ENCODE measurements around the gene JTB. TPM values are rescaled to one million over a fixed set of nuclear protein-coding genes. Genes with fewer than 3 reads are reported as not detected.

JTB gene
- total RNA-seq, 1 donor, result 160 TPM

DNA sequence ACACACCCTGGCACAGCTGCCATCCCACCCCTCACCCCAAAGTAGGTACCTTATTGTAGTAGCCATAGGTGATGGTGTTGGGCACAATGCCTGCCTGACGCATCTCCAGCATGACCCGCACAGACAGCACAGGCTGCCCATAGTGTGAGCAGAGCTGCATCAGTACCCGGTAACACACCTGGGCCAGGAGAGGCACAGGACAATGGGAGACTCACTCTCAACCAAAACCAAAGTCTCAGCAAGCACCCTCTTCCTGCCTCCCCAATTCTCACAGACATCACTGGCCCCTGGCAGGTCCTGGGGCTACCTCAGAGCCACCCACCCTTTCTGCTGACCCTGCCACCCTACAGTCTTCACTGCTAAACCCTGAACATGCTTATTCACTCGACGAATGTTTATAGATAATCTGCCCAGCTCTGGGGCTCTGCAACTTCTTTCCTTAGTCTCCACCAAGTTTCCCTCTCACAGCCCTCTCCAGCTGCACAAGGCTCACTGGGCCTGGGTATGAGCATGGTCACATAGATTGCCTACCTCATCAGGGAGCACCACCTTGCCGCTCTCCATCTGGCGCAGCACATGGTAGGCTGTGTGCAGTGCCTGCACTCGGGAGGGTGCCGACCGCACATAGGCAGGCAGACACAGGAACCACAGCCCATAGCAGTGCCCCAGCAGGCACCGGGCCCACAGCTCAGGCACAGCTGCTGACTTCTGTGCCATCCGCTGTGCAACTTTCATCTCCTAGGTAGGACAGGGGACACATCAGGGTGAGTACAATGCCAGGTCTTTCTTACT, 41.3 kb downstream of the JTB start:
- H3K9me3 ChIP-seq (ENCODE audit: low read depth, low read length), result no peaks in the 10 kb centered on the region
- no peaks in the 10 kb centered on the region for H3K4me1 ChIP-seq (ENCODE audit: insufficient read depth, low read length)

GRCh38 chr1:153934746-153935145, 42.7 kb downstream of the JTB start:
- H3K4me1 ChIP-seq (ENCODE audit: insufficient read depth, low read length), result no peaks in the 10 kb centered on the region
- H3K9me3 ChIP-seq (ENCODE audit: low read depth, low read length), result no peaks in the 10 kb centered on the region
- no peaks in the 10 kb centered on the region for H3K27me3 ChIP-seq (ENCODE audit: insufficient read depth, low read length)
- H3K4me3 ChIP-seq (ENCODE audit: low read length), result no peak overlapping the region

More for the DNA sequence above, 41.3 kb downstream of the JTB start:
- Histone ChIP-seq H3K4me3 (ENCODE audit: low read length) (no peak overlapping the region), H3K27me3 (ENCODE audit: insufficient read depth, low read length) (no peaks in the 10 kb centered on the region)

DNA sequence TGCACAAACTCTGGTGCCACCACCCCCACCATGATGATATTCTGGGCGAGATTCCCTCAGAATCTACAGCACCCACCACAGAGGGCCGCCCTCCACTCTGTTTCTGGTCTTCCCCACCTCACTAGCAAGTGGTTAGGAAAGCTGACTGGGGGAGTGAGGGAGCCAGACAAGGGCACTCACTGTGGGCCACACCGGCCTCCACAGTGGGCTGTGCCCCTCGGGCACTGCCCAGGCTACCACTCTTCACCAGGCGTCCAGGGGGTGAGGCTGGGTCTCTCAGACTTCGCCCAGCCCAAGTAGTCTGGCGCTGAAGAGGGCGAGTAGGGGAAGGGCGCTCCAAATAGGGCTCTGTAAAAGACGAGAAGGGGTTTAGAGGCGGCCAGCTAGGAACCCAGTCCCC, 43.5 kb downstream of the JTB start:
- Histone ChIP-seq H3K9me3 (ENCODE audit: low read depth, low read length) (no peaks in the 10 kb centered on the region), H3K4me1 (ENCODE audit: insufficient read depth, low read length) (no peaks in the 10 kb centered on the region), H3K4me3 (ENCODE audit: low read length) (no peak overlapping the region), H3K27me3 (ENCODE audit: insufficient read depth, low read length) (no peaks in the 10 kb centered on the region)

GRCh38 chr1:153933430-153933829, 44.0 kb downstream of the JTB start:
- Histone ChIP-seq H3K4me1 (ENCODE audit: insufficient read depth, low read length) (no peaks in the 10 kb centered on the region), H3K4me3 (ENCODE audit: low read length) (no peak overlapping the region), H3K27me3 (ENCODE audit: insufficient read depth, low read length) (no peaks in the 10 kb centered on the region), H3K9me3 (ENCODE audit: low read depth, low read length) (no peaks in the 10 kb centered on the region)

GRCh38 chr1:153932156-153933131, 45.0 kb downstream of the JTB start:
- Histone ChIP-seq H3K27me3 (ENCODE audit: insufficient read depth, low read length) (no peaks in the 10 kb centered on the region), H3K9me3 (ENCODE audit: low read depth, low read length) (no peaks in the 10 kb centered on the region), H3K4me3 (ENCODE audit: low read length) (no peak overlapping the region), H3K4me1 (ENCODE audit: insufficient read depth, low read length) (no peaks in the 10 kb centered on the region)

- Histone ChIP-seq H3K27me3 (ENCODE audit: insufficient read depth, low read length) (no peaks in the 10 kb centered on the region), H3K4me3 (ENCODE audit: low read length) (no peak overlapping the region), H3K9me3 (ENCODE audit: low read depth, low read length) (no peaks in the 10 kb centered on the region), H3K4me1 (ENCODE audit: insufficient read depth, low read length) (no peaks in the 10 kb centered on the region)
Observed at GRCh38 chr1:153929981-153930948, 47.2 kb downstream of the JTB start.

DNA sequence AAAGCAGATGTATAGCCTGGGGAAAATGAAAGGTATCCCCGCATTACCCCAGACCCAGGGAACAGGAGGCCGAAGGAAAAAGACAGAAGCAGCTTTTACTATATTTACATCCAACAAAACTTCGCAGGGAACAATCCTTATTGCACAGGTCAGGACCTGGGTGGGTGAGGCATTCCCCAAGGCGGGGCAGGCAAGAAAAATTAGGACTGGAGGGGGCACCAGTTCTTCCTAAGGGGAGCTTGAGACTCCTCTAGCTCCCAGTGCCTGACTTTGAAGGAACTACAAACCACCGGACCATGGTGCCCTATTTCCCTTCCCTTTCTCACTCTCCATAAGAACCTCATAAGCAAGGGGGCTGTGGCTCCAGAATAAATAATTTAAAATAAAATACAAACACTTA, 48.0 kb downstream of the JTB start:
- Histone ChIP-seq H3K4me1 (ENCODE audit: insufficient read depth, low read length) (no peaks in the 10 kb centered on the region), H3K27me3 (ENCODE audit: insufficient read depth, low read length) (no peaks in the 10 kb centered on the region), H3K9me3 (ENCODE audit: low read depth, low read length) (no peaks in the 10 kb centered on the region), H3K4me3 (ENCODE audit: low read length) (no peak overlapping the region)

DNA sequence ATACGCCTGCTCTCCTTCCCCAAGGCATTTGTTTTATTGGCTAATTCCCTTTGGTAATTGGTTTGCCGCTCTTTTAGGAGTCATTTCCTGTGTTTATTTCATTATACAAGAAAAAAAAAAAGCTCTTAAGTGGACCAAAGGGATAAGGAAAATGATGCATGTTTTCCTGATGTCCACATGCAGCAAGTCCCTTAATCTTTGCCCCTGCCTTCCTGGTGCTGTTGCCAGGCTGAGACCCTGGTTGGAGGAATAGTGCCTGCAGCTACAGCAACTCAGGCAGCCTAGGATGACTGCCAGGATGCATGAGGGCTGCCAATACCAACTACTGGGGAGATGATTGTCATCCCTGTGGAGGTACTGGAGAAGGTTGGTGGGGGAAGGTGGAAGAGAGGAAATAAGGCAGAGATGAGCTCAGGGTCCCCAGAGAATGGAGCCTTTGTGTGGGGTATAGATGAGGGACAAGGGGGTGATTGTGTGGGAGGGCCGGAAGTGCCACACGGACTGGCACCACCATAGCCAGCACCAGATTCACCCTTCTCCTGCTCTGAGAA, 48.6 kb downstream of the JTB start:
- H3K4me3 ChIP-seq (ENCODE audit: low read length), result no peak overlapping the region
- H3K27me3 ChIP-seq (ENCODE audit: insufficient read depth, low read length), result no peaks in the 10 kb centered on the region
- no peaks in the 10 kb centered on the region for H3K9me3 ChIP-seq (ENCODE audit: low read depth, low read length)
- H3K4me1 ChIP-seq (ENCODE audit: insufficient read depth, low read length), result peaks cover 5% of the 10 kb centered on the region

- no peaks in the 10 kb centered on the region for H3K9me3 ChIP-seq (ENCODE audit: low read depth, low read length)
- no peak overlapping the region for H3K4me3 ChIP-seq (ENCODE audit: low read length)
- H3K27me3 ChIP-seq (ENCODE audit: insufficient read depth, low read length), result no peaks in the 10 kb centered on the region
- H3K4me1 ChIP-seq (ENCODE audit: insufficient read depth, low read length), result peaks cover 10% of the 10 kb centered on the region
Observed at GRCh38 chr1:153928245-153928644, 49.2 kb downstream of the JTB start.

DNA sequence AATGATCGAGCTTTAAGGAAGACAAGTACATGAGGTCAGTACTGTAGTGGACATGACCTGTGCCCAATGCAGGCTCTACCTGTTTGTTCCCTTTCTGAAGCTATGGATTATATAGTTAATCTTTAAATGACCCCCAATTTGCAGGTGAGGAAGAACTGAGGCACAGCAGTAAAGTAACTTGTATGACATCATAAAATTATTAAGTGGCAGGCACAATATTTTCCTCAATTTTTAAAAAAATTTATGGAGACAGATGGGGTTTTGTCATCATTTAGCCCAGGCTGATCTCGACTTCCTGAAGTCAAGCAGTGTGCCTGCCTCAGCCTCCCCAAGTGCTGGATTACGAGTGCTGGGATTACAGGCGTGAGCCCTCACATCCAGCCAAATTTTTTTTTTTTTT, 51.1 kb downstream of the JTB start:
- H3K27me3 ChIP-seq (ENCODE audit: insufficient read depth, low read length), result no peaks in the 10 kb centered on the region
- peaks cover 17% of the 10 kb centered on the region for H3K4me1 ChIP-seq (ENCODE audit: insufficient read depth, low read length)
- H3K9me3 ChIP-seq (ENCODE audit: low read depth, low read length), result no peaks in the 10 kb centered on the region

More for the DNA sequence above, 51.1 kb downstream of the JTB start:
- H3K4me3 ChIP-seq (ENCODE audit: low read length), result no peak overlapping the region

Other genes starting within 250 kb of the JTB start
- 11.6 TPM for gene INTS3, start 249.6 kb downstream of the JTB start, total RNA-seq
- 7.5 TPM for gene SLC27A3, start 202.3 kb downstream of the JTB start, total RNA-seq
- gene GATAD2B, start 54.7 kb downstream of the JTB start, total RNA-seq, result 15.5 TPM
- gene DENND4B, start 31.0 kb downstream of the JTB start, total RNA-seq, result 37.3 TPM
- 31.2 TPM for gene CRTC2, start 19.1 kb downstream of the JTB start, total RNA-seq
- 15.8 TPM for gene SLC39A1, start 14.1 kb downstream of the JTB start, total RNA-seq
- gene CREB3L4, start 9.8 kb downstream of the JTB start, total RNA-seq, result 2.4 TPM
- 1.2 TPM for gene RAB13, start 8.7 kb upstream of the JTB start, total RNA-seq
- 8,524 TPM for gene RPS27, start 13.1 kb upstream of the JTB start, total RNA-seq
- under 0.01 TPM for gene NUP210L, start 177.4 kb upstream of the JTB start, total RNA-seq
- 973 TPM for gene TPM3, start 214.4 kb upstream of the JTB start, total RNA-seq
- not detected for gene CFAP141, start 228.7 kb upstream of the JTB start, total RNA-seq
- gene UBAP2L, start 243.3 kb upstream of the JTB start, total RNA-seq, result 109 TPM

Measured in mononuclear cell (primary cell).